Left lobe of liver (tissue), 1 donor: Measurements from ENCODE around the gene ASPM. TPM values are rescaled to one million over a fixed set of nuclear protein-coding genes. Genes with fewer than 3 reads are reported as not detected.

ENCODE experiments used
- total RNA-seq: library from RNA; stranded (reverse); gene quantifications from one replicate; pipeline ENCODE4 v1.2.1, GENCODE V29; 2021
- donor health status: DM: no; HTN: yes; CAD: no.

The ASPM gene
- total RNA-seq, 1 donor from 2014 or later, result 0.35 TPM

Other genes with a start within 250 kb of the ASPM start
- gene CFHR2, start 202.9 kb downstream of the ASPM start, total RNA-seq, result 295 TPM
- 73.2 TPM for gene CFHR5, start 169.1 kb downstream of the ASPM start, total RNA-seq
- gene F13B, start 79.4 kb downstream of the ASPM start, total RNA-seq, result 42.2 TPM
- gene ZBTB41, start 54.6 kb upstream of the ASPM start, total RNA-seq, result 3.6 TPM
- not detected for gene CRB1, start 121.6 kb upstream of the ASPM start, total RNA-seq